ENCODE measurements around the gene MAML2.

DNA sequence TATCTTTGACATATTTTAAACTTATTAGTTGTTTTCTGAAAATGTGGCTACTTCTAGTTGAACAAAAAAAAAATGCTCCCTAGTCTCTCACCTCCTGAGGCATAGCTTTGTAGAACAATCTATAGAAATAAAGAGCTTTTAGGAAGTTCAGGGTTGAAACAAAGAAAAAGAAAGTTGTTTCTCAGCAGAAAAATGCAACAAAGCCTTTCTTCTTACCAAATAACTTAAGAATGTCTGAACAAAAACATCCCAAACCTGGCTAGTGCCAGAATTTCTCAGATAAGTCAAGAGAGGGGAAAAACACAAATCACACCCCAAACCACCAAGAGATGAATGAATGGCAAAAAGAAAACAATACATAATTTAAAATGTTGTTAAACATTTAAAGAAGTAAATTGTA is 114.1 kb downstream of the MAML2 start:
- no peak for TF ChIP-seq CTCF (IDR thresholded peaks at IDR 0.05; ENCODE audit: low read length)
- no peak for TF ChIP-seq EZH2phosphoT487 (IDR thresholded peaks at IDR 0.05; ENCODE audit: low read length)

Data from MM.1S (cell line).